ENCODE measurements around the gene ALDH4A1. TPM values are rescaled to one million over a fixed set of nuclear protein-coding genes. Genes with fewer than 3 reads are reported as not detected.

ALDH4A1 gene
- total and polyA plus RNA-seq, 9 of the 15 experiments (the other 6 are each of a cell fraction or from before 2014, with no cell fraction given), result 0.27 to 31.4 (median 16.6) TPM

GRCh38 chr1:18903291-18903756 lies 969 bp upstream of the ALDH4A1 start (continued):
- TF ChIP-seq, protein P1, sequence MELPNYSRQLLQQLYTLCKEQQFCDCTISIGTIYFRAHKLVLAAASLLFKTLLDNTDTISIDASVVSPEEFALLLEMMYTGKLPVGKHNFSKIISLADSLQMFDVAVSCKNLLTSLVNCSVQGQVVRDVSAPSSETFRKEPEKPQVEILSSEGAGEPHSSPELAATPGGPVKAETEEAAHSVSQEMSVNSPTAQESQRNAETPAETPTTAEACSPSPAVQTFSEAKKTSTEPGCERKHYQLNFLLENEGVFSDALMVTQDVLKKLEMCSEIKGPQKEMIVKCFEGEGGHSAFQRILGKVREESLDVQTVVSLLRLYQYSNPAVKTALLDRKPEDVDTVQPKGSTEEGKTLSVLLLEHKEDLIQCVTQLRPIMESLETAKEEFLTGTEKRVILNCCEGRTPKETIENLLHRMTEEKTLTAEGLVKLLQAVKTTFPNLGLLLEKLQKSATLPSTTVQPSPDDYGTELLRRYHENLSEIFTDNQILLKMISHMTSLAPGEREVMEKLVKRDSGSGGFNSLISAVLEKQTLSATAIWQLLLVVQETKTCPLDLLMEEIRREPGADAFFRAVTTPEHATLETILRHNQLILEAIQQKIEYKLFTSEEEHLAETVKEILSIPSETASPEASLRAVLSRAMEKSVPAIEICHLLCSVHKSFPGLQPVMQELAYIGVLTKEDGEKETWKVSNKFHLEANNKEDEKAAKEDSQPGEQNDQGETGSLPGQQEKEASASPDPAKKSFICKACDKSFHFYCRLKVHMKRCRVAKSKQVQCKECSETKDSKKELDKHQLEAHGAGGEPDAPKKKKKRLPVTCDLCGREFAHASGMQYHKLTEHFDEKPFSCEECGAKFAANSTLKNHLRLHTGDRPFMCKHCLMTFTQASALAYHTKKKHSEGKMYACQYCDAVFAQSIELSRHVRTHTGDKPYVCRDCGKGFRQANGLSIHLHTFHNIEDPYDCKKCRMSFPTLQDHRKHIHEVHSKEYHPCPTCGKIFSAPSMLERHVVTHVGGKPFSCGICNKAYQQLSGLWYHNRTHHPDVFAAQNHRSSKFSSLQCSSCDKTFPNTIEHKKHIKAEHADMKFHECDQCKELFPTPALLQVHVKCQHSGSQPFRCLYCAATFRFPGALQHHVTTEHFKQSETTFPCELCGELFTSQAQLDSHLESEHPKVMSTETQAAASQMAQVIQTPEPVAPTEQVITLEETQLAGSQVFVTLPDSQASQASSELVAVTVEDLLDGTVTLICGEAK (IDR thresholded peaks at IDR 0.05), result no peak
- TF ChIP-seq, protein P1 (CRISPR knock-in tag; IDR thresholded peaks at IDR 0.05), result no peak
- 0 out of 2 replicates have a peak, but pooled peaks have one; percentile 37 for TF ChIP-seq NR1H2 (CRISPR knock-in tag; IDR thresholded peaks at IDR 0.05)
- TF ChIP-seq, protein P2, sequence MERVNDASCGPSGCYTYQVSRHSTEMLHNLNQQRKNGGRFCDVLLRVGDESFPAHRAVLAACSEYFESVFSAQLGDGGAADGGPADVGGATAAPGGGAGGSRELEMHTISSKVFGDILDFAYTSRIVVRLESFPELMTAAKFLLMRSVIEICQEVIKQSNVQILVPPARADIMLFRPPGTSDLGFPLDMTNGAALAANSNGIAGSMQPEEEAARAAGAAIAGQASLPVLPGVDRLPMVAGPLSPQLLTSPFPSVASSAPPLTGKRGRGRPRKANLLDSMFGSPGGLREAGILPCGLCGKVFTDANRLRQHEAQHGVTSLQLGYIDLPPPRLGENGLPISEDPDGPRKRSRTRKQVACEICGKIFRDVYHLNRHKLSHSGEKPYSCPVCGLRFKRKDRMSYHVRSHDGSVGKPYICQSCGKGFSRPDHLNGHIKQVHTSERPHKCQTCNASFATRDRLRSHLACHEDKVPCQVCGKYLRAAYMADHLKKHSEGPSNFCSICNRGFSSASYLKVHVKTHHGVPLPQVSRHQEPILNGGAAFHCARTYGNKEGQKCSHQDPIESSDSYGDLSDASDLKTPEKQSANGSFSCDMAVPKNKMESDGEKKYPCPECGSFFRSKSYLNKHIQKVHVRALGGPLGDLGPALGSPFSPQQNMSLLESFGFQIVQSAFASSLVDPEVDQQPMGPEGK (CRISPR knock-in tag; IDR thresholded peaks at IDR 0.05; ENCODE audit: borderline replicate concordance), result 0 out of 2 replicates have a peak, but pooled peaks have one; percentile 64
- TF ChIP-seq, protein P3, sequence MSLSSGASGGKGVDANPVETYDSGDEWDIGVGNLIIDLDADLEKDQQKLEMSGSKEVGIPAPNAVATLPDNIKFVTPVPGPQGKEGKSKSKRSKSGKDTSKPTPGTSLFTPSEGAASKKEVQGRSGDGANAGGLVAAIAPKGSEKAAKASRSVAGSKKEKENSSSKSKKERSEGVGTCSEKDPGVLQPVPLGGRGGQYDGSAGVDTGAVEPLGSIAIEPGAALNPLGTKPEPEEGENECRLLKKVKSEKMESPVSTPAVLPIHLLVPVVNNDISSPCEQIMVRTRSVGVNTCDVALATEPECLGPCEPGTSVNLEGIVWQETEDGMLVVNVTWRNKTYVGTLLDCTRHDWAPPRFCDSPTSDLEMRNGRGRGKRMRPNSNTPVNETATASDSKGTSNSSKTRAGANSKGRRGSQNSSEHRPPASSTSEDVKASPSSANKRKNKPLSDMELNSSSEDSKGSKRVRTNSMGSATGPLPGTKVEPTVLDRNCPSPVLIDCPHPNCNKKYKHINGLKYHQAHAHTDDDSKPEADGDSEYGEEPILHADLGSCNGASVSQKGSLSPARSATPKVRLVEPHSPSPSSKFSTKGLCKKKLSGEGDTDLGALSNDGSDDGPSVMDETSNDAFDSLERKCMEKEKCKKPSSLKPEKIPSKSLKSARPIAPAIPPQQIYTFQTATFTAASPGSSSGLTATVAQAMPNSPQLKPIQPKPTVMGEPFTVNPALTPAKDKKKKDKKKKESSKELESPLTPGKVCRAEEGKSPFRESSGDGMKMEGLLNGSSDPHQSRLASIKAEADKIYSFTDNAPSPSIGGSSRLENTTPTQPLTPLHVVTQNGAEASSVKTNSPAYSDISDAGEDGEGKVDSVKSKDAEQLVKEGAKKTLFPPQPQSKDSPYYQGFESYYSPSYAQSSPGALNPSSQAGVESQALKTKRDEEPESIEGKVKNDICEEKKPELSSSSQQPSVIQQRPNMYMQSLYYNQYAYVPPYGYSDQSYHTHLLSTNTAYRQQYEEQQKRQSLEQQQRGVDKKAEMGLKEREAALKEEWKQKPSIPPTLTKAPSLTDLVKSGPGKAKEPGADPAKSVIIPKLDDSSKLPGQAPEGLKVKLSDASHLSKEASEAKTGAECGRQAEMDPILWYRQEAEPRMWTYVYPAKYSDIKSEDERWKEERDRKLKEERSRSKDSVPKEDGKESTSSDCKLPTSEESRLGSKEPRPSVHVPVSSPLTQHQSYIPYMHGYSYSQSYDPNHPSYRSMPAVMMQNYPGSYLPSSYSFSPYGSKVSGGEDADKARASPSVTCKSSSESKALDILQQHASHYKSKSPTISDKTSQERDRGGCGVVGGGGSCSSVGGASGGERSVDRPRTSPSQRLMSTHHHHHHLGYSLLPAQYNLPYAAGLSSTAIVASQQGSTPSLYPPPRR (CRISPR knock-in tag; IDR thresholded peaks at IDR 0.05; ENCODE audit: borderline replicate concordance), result no peak
